Endothelial cell of umbilical vein (primary cell): Measurements from ENCODE around the gene HPSE2.

Source experiments
- CTCF ChIP-seq, 2 donors: IDR thresholded peaks; 1 replicate in 1 of 2; 2 replicates in 1 of 2; pipeline ENCODE4 v1.5.1; 2011; ENCODE audit warnings: low read length in 2 of 2, mild to moderate bottlenecking in 2 of 2, moderate library complexity in 2 of 2, control low read depth in 1 of 2, inconsistent platforms in 1 of 2, low read depth in 1 of 2; ENCODE audit not compliant: insufficient read depth in 1 of 2; ENCODE audit errors: extremely low read depth in 1 of 2
- EZH2 ChIP-seq: IDR thresholded peaks from 2 replicates; pipeline ENCODE4 v1.6.1; 2012; ENCODE audit warnings: borderline replicate concordance, low read depth, mild to moderate bottlenecking, moderate library complexity, low read length, inconsistent platforms; ENCODE audit not compliant: severe bottlenecking
- GATA2 ChIP-seq: IDR thresholded peaks from 2 replicates; pipeline ENCODE4 v1.7.0; 2011; ENCODE audit warnings: low read depth, mild to moderate bottlenecking, moderate library complexity, mixed read lengths, low read length; ENCODE audit not compliant: insufficient read length, insufficient read depth
- JUN ChIP-seq: IDR thresholded peaks from 2 replicates; pipeline ENCODE4 v1.6.1; 2011; ENCODE audit warnings: borderline replicate concordance, low read depth; ENCODE audit not compliant: insufficient read length, insufficient read depth
- MAX ChIP-seq: IDR thresholded peaks from 2 replicates; pipeline ENCODE4 v1.6.1; 2011; ENCODE audit not compliant: insufficient read depth, insufficient read length
- MYC ChIP-seq: IDR thresholded peaks from one replicate; pipeline ENCODE4 v1.6.1; 2011; ENCODE audit warnings: mild to moderate bottlenecking, low read depth, low read length
- POLR2A ChIP-seq: IDR thresholded peaks from 2 replicates; pipeline ENCODE4 v1.6.1; 2012; ENCODE audit warnings: low read depth, mild to moderate bottlenecking, control low read depth, low read length
- POLR2AphosphoS5 ChIP-seq: IDR thresholded peaks from 2 replicates; pipeline ENCODE4 v1.6.1; 2012; ENCODE audit warnings: low read depth, mild to moderate bottlenecking, control low read depth, low read length, moderate library complexity; ENCODE audit not compliant: insufficient read depth

- TF ChIP-seq GATA2 (no peak), POLR2A (no peak), MAX (no peak), CTCF (IDR thresholded peaks at IDR 0.05; ENCODE audit: extremely low read depth in 1 of 2, insufficient read depth in 1 of 2, low read depth in 1 of 2, low read length in 2 of 2) (no peak), MYC (no peak), EZH2 (no peak), POLR2AphosphoS5 (no peak), JUN (no peak)
Measured at GRCh38 chr10:98569853-98570252, 665.8 kb downstream of the HPSE2 start.
